ENCODE measurements around the gene DENND4B. TPM values are rescaled to one million over a fixed set of nuclear protein-coding genes. Genes with fewer than 3 reads are reported as not detected.

DENND4B gene
- total and polyA plus RNA-seq, 2 experiments from 2014 or later, result 15.4 to 22.3 TPM

GRCh38 chr1:153957744-153958110 lies 11.2 kb upstream of the DENND4B start:
- H3K9me3 ChIP-seq (ENCODE audit: low read depth), result no peaks in the 10 kb centered on the region
- H3K36me3 ChIP-seq (replicated peaks; ENCODE audit: insufficient read depth, low read depth), result no peaks in the 10 kb centered on the region
- peak overlapping the region; percentile 92 for H3K27ac ChIP-seq
- H3K4me1 ChIP-seq (ENCODE audit: insufficient read depth), result peaks cover 30% of the 10 kb centered on the region
- H4K20me1 ChIP-seq (ENCODE audit: insufficient read depth, poor library complexity, severe bottlenecking), result peaks cover 40% of the 10 kb centered on the region
- H2AFZ ChIP-seq, result peak overlapping the region; percentile 33
- no peaks in the 10 kb centered on the region for H3K9me2 ChIP-seq (replicated peaks; ENCODE audit: insufficient read depth)
- H3K27me3 ChIP-seq, result no peaks in the 10 kb centered on the region
- H3K4me3 ChIP-seq, result peak overlapping the region; percentile 47
- H3K79me2 ChIP-seq, result peaks cover 75% of the 10 kb centered on the region
- peak overlapping the region; percentile 97 for H3K4me2 ChIP-seq
- TF ChIP-seq CTCF (IDR thresholded peaks at IDR 0.05; ENCODE audit: poor library complexity) (no peak), EZH2 (IDR thresholded peaks at IDR 0.05; ENCODE audit: borderline replicate concordance) (no peak), EZH2phosphoT487 (IDR thresholded peaks at IDR 0.05; ENCODE audit: low read depth, severe bottlenecking, unreplicated experiment) (no peak)
- 2% methylated on average over 11 of the region's 13 CpGs for WGBS (ENCODE audit: low lambda C conversion rate, missing lambda C conversion rate)
- DNase-seq (ENCODE audit: low spot score), result no peak

- H4K20me1 ChIP-seq (ENCODE audit: insufficient read depth, poor library complexity, severe bottlenecking), result peaks cover 40% of the 10 kb centered on the region
- no peaks in the 10 kb centered on the region for H3K27me3 ChIP-seq
- H3K9me3 ChIP-seq (ENCODE audit: low read depth), result no peaks in the 10 kb centered on the region
- H3K36me3 ChIP-seq (replicated peaks; ENCODE audit: insufficient read depth, low read depth), result no peaks in the 10 kb centered on the region
- no peaks in the 10 kb centered on the region for H3K9me2 ChIP-seq (replicated peaks; ENCODE audit: insufficient read depth)
- WGBS (ENCODE audit: low lambda C conversion rate, missing lambda C conversion rate), result 44% methylated on average over 6 of the region's 6 CpGs
- peak overlapping the region; percentile 97 for H3K4me2 ChIP-seq
- H3K4me3 ChIP-seq, result peak overlapping the region; percentile 47
- peak overlapping the region; percentile 92 for H3K27ac ChIP-seq
- H3K4me1 ChIP-seq (ENCODE audit: insufficient read depth), result peaks cover 28% of the 10 kb centered on the region
- peak overlapping the region; percentile 33 for H2AFZ ChIP-seq
- no peak for TF ChIP-seq CTCF (IDR thresholded peaks at IDR 0.05; ENCODE audit: poor library complexity)
- no peak for TF ChIP-seq EZH2phosphoT487 (IDR thresholded peaks at IDR 0.05; ENCODE audit: low read depth, severe bottlenecking, unreplicated experiment)
- TF ChIP-seq EZH2 (IDR thresholded peaks at IDR 0.05; ENCODE audit: borderline replicate concordance), result no peak
- no peak for DNase-seq (ENCODE audit: low spot score)
- H3K79me2 ChIP-seq, result peaks cover 72% of the 10 kb centered on the region
These were observed 10.6 kb upstream of the DENND4B start for GRCh38 chr1:153956997-153957715.

- H3K27me3 ChIP-seq, result no peaks in the 10 kb centered on the region
- no peak overlapping the region for H3K4me3 ChIP-seq
- no peak overlapping the region for H2AFZ ChIP-seq
- no peaks in the 10 kb centered on the region for H3K9me3 ChIP-seq (ENCODE audit: low read depth)
- peaks cover 55% of the 10 kb centered on the region for H3K79me2 ChIP-seq
- H3K36me3 ChIP-seq (replicated peaks; ENCODE audit: insufficient read depth, low read depth), result no peaks in the 10 kb centered on the region
- DNase-seq (ENCODE audit: low spot score), result no peak
- peaks cover 40% of the 10 kb centered on the region for H4K20me1 ChIP-seq (ENCODE audit: insufficient read depth, poor library complexity, severe bottlenecking)
- peak overlapping the region; percentile 12 for H3K4me2 ChIP-seq
- H3K9me2 ChIP-seq (replicated peaks; ENCODE audit: insufficient read depth), result no peaks in the 10 kb centered on the region
- peaks cover 19% of the 10 kb centered on the region for H3K4me1 ChIP-seq (ENCODE audit: insufficient read depth)
- peak overlapping the region; percentile 33 for H3K27ac ChIP-seq
- 97% methylated on average over 10 of the region's 10 CpGs for WGBS (ENCODE audit: low lambda C conversion rate, missing lambda C conversion rate)
- TF ChIP-seq EZH2phosphoT487 (IDR thresholded peaks at IDR 0.05; ENCODE audit: low read depth, severe bottlenecking, unreplicated experiment), result no peak
- TF ChIP-seq CTCF (IDR thresholded peaks at IDR 0.05; ENCODE audit: poor library complexity), result no peak
- no peak for TF ChIP-seq EZH2 (IDR thresholded peaks at IDR 0.05; ENCODE audit: borderline replicate concordance)
These were observed 8.3 kb upstream of the DENND4B start for GRCh38 chr1:153954826-153955225.
